ENCODE results near the gene GOLGA3. TPM values are rescaled to one million over a fixed set of nuclear protein-coding genes. Genes with fewer than 3 reads are reported as not detected.

The GOLGA3 gene
- total RNA-seq, 2 donors from 2014 or later = 32.2 to 49.8 TPM

- Histone ChIP-seq H3K4me1 (peaks cover 0 to 3% of the 10 kb centered on the region in 2 donors), H3K27me3 (no peaks in the 10 kb centered on the region), H3K36me3 (peaks cover 86% of the 10 kb centered on the region), H3K27ac (no peak overlapping the region), H3K4me3 (no peak overlapping the region), H3K9me3 (no peaks in the 10 kb centered on the region)
- DNase-seq (ENCODE audit: low spot score) = no peak
- TF ChIP-seq CTCF (IDR thresholded peaks at IDR 0.05) = no peak
These were observed 101.4 kb downstream of the GOLGA3 start for GRCh38 chr12:132727091-132727794.

- H3K4me1 ChIP-seq = peaks cover 0 to 3% of the 10 kb centered on the region in 2 donors
- H3K27ac ChIP-seq = no peak overlapping the region
- no peak overlapping the region for H3K4me3 ChIP-seq
- no peak for TF ChIP-seq CTCF (IDR thresholded peaks at IDR 0.05)
- H3K36me3 ChIP-seq = peaks cover 79% of the 10 kb centered on the region
- no peaks in the 10 kb centered on the region for H3K27me3 ChIP-seq
- DNase-seq (ENCODE audit: low spot score) = no peak
- no peaks in the 10 kb centered on the region for H3K9me3 ChIP-seq
These were observed 102.3 kb downstream of the GOLGA3 start for GRCh38 chr12:132726386-132726785.

GRCh38 chr12:132724506-132725241 is 104.0 kb downstream of the GOLGA3 start:
- peaks cover 78% of the 10 kb centered on the region for H3K36me3 ChIP-seq
- H3K9me3 ChIP-seq = no peaks in the 10 kb centered on the region
- H3K27me3 ChIP-seq = no peaks in the 10 kb centered on the region
- TF ChIP-seq CTCF (IDR thresholded peaks at IDR 0.05) = no peak
- DNase-seq (ENCODE audit: low spot score) = no peak
- H3K27ac ChIP-seq = no peak overlapping the region
- H3K4me3 ChIP-seq = no peak overlapping the region
- H3K4me1 ChIP-seq = peaks cover 0 to 3% of the 10 kb centered on the region in 2 donors

GRCh38 chr12:132723764-132724140 is 104.9 kb downstream of the GOLGA3 start:
- no peak for DNase-seq (ENCODE audit: low spot score)
- no peak for TF ChIP-seq CTCF (IDR thresholded peaks at IDR 0.05)
- no peaks in the 10 kb centered on the region for H3K27me3 ChIP-seq
- peaks cover 0 to 3% of the 10 kb centered on the region in 2 donors for H3K4me1 ChIP-seq
- H3K36me3 ChIP-seq = peaks cover 84% of the 10 kb centered on the region
- no peak overlapping the region for H3K27ac ChIP-seq
- no peak overlapping the region for H3K4me3 ChIP-seq
- H3K9me3 ChIP-seq = no peaks in the 10 kb centered on the region

GRCh38 chr12:132723015-132723763 is 105.5 kb downstream of the GOLGA3 start:
- Histone ChIP-seq H3K27ac (peak overlapping the region in 1 of 2 donors; percentile 26), H3K4me1 (peaks cover 0 to 3% of the 10 kb centered on the region in 2 donors), H3K9me3 (no peaks in the 10 kb centered on the region), H3K36me3 (peaks cover 80% of the 10 kb centered on the region), H3K27me3 (no peaks in the 10 kb centered on the region), H3K4me3 (no peak overlapping the region)
- no peak for DNase-seq (ENCODE audit: low spot score)
- no peak for TF ChIP-seq CTCF (IDR thresholded peaks at IDR 0.05)
